ENCODE measurements around the gene MOV10L1. TPM values are rescaled to one million over a fixed set of nuclear protein-coding genes. Genes with fewer than 3 reads are reported as not detected.
"Not testable (repeated sequence)": the region's sequence is repeated elsewhere in the genome, so short reads cannot be mapped to it uniquely, and the experiment has no call there.

The MOV10L1 gene
- total RNA-seq, 4 donors from 2014 or later, result 0.67 TPM; not detected in 3

GRCh38 chr22:50162391-50162956 is 72.7 kb downstream of the MOV10L1 start:
- no peaks in the 10 kb centered on the region for H3K9me3 ChIP-seq
- peak in 1 of 3 donors; percentile 34 for DNase-seq
- no peaks in the 10 kb centered on the region for H3K36me3 ChIP-seq
- no peak overlapping the region for H3K4me3 ChIP-seq
- H3K27ac ChIP-seq, result no peak overlapping the region
- no peaks in the 10 kb centered on the region for H3K4me1 ChIP-seq
- TF ChIP-seq, protein P1, sequence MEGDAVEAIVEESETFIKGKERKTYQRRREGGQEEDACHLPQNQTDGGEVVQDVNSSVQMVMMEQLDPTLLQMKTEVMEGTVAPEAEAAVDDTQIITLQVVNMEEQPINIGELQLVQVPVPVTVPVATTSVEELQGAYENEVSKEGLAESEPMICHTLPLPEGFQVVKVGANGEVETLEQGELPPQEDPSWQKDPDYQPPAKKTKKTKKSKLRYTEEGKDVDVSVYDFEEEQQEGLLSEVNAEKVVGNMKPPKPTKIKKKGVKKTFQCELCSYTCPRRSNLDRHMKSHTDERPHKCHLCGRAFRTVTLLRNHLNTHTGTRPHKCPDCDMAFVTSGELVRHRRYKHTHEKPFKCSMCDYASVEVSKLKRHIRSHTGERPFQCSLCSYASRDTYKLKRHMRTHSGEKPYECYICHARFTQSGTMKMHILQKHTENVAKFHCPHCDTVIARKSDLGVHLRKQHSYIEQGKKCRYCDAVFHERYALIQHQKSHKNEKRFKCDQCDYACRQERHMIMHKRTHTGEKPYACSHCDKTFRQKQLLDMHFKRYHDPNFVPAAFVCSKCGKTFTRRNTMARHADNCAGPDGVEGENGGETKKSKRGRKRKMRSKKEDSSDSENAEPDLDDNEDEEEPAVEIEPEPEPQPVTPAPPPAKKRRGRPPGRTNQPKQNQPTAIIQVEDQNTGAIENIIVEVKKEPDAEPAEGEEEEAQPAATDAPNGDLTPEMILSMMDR (IDR thresholded peaks at IDR 0.05), result no peak
- no peak for TF ChIP-seq POLR2A (IDR thresholded peaks at IDR 0.05)
- H3K27me3 ChIP-seq, result no peaks in the 10 kb centered on the region

DNA sequence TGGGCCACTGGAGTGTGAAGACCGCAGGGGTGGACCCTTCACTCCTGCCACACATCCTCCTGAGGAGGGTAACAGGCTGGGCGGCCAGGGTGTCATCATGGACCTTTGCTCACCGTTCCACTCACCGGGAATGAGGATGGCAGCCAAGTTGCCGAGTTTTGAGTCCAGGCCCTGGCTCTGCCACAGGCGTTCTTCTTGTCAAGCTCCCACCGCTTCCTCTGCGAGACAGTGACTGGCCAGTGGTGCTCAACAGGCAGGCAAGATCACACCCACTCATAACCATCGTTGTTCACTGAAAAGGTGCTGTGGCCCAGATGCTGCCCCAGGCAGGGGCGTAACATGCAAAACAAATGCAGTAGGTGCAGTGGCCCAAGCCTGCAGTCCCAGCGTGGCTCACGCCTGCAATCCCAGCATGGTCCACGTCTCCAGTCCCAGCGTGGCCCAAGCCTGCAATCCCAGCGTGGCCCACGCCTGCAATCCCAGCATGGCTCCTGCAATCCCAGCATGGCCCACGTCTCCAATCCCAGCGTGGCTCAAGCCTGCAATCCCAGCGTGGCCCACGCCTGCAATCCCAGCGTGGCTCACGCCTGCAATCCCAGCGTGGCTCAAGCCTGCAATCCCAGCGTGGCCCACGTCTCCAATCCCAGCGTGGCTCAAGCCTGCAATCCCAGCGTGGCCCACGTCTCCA is 75.8 kb downstream of the MOV10L1 start:
- no peak for DNase-seq
- Histone ChIP-seq H3K27me3 (peaks cover 0 to 8% of the 10 kb centered on the region in 2 donors), H3K9me3 (no peaks in the 10 kb centered on the region), H3K4me3 (no peak overlapping the region), H3K36me3 (no peaks in the 10 kb centered on the region), H3K27ac (no peak overlapping the region), H3K4me1 (peaks cover 0 to 9% (median 4%) of the 10 kb centered on the region in 4 donors)
- TF ChIP-seq, protein P1 (IDR thresholded peaks at IDR 0.05), result no peak
- no peak for TF ChIP-seq POLR2A (IDR thresholded peaks at IDR 0.05)

GRCh38 chr22:50167689-50168489 is 78.1 kb downstream of the MOV10L1 start:
- Histone ChIP-seq H3K27ac (no peak overlapping the region), H3K36me3 (no peaks in the 10 kb centered on the region), H3K27me3 (peaks cover 0 to 18% of the 10 kb centered on the region in 2 donors), H3K4me1 (peaks cover 0 to 14% (median 4%) of the 10 kb centered on the region in 4 donors), H3K4me3 (no peak overlapping the region), H3K9me3 (no peaks in the 10 kb centered on the region)
- peak in 1 of 3 donors; percentile 40 for DNase-seq
- TF ChIP-seq, protein P1 (IDR thresholded peaks at IDR 0.05), result no peak
- no peak for TF ChIP-seq POLR2A (IDR thresholded peaks at IDR 0.05)

GRCh38 chr22:50168490-50169180 is 78.8 kb downstream of the MOV10L1 start:
- not testable (repeated sequence) for H3K9me3 ChIP-seq, H3K27ac ChIP-seq, H3K4me3 ChIP-seq, DNase-seq, H3K36me3 ChIP-seq
- Histone ChIP-seq H3K4me1 (peaks cover 0 to 14% (median 4%) of the 10 kb centered on the region in 4 donors), H3K27me3 (peaks cover 0 to 18% of the 10 kb centered on the region in 2 donors)

GRCh38 chr22:50169181-50169759 is 79.5 kb downstream of the MOV10L1 start:
- Histone ChIP-seq H3K9me3 (no peaks in the 10 kb centered on the region), H3K4me1 (peaks cover 0 to 14% (median 4%) of the 10 kb centered on the region in 4 donors), H3K27ac (no peak overlapping the region), H3K36me3 (no peaks in the 10 kb centered on the region), H3K4me3 (peak overlapping the region in 3 of 4 donors; percentile 52 to 60 (median 58)), H3K27me3 (peaks cover 0 to 18% of the 10 kb centered on the region in 2 donors)
- TF ChIP-seq POLR2A (IDR thresholded peaks at IDR 0.05), result no peak
- TF ChIP-seq, protein P1 (IDR thresholded peaks at IDR 0.05), result no peak
- DNase-seq, result no peak

Data from Peyer's patch (tissue), 4 donors.